WTC11 (cell line): ENCODE measurements around the gene LAS1L. TPM values are rescaled to one million over a fixed set of nuclear protein-coding genes. Genes with fewer than 3 reads are reported as not detected.
"Not testable (repeated sequence)": the region's sequence is repeated elsewhere in the genome, so short reads cannot be mapped to it uniquely, and the experiment has no call there.

Source experiments
- ATAC-seq: fragments of 200-7000 bp; cut with Tn5 transposase; 2 replicates; pipeline ENCODE4 v1.10.0; 2021; ENCODE audit warnings: mild to moderate bottlenecking, moderate library complexity
- CTCF ChIA-PET: fragments of 300-600 bp; sonication (Branson Sonifier 250); formaldehyde crosslinking; loops from one replicate; lab custom pipeline; 2021; ENCODE audit warnings: antibody characterized with exemption; lab: Charles Lee
- POLR2A ChIA-PET: fragments of 350-600 bp; sonication (Branson Sonifier 250); formaldehyde crosslinking; loops from one replicate; lab custom pipeline; 2021; ENCODE audit warnings: antibody characterized with exemption; lab: Charles Lee
- DNase-seq: peaks from one replicate; pipeline ENCODE4 v3.0.0; 2021; ENCODE audit warnings: low spot score
- H3K27ac Mint-ChIP-seq: 2 replicates; pipeline ENCODE4 v1.8.0; 2021; ENCODE audit warnings: mixed read lengths
- H3K27me3 Mint-ChIP-seq: 2 replicates; pipeline ENCODE4 v1.8.0; 2021; ENCODE audit warnings: low read depth, mild to moderate bottlenecking, moderate library complexity, mixed read lengths
- H3K36me3 Mint-ChIP-seq: 2 replicates; pipeline ENCODE4 v1.8.0; 2021; ENCODE audit warnings: mixed read lengths
- H3K4me1 Mint-ChIP-seq: 2 replicates; pipeline ENCODE4 v1.8.0; 2022; ENCODE audit warnings: mixed read lengths
- H3K4me3 Mint-ChIP-seq: 2 replicates; pipeline ENCODE4 v1.8.0; 2021; ENCODE audit warnings: mild to moderate bottlenecking, moderate library complexity, mixed read lengths
- H3K9me3 Mint-ChIP-seq: 2 replicates; pipeline ENCODE4 v1.8.0; 2021; ENCODE audit warnings: mixed read lengths
- ATF1 ChIP-seq: sonication (generic); formaldehyde crosslinking; IDR thresholded peaks from 2 replicates; pipeline ENCODE4 v1.8.1; 2023; ENCODE audit warnings: mild to moderate bottlenecking, moderate library complexity, missing genetic modification reagents
- CTCF ChIP-seq: fragments of 200-600 bp; IDR thresholded peaks from 2 replicates; pipeline ENCODE4 v1.8.0; 2022; ENCODE audit warnings: antibody characterized with exemption
- MLX ChIP-seq: sonication (generic); formaldehyde crosslinking; IDR thresholded peaks from 2 replicates; pipeline ENCODE4 v1.8.1; 2023; ENCODE audit warnings: mild to moderate bottlenecking, missing genetic modification reagents, moderate library complexity
- NFATC4 ChIP-seq: fragments of 250-450 bp; sonication (Bioruptor Pico); IDR thresholded peaks from 2 replicates; pipeline ENCODE4 v1.9.0; 2021; ENCODE audit warnings: mild to moderate bottlenecking
- PRDM15 ChIP-seq: sonication (generic); formaldehyde crosslinking; IDR thresholded peaks from 2 replicates; pipeline ENCODE4 v1.8.0; 2022; ENCODE audit warnings: missing genetic modification reagents
- STAT6 ChIP-seq: sonication (generic); formaldehyde crosslinking; conservative IDR thresholded peaks from 2 replicates; pipeline ENCODE4 v1.8.1; 2023; ENCODE audit warnings: mild to moderate bottlenecking, low read depth, missing genetic modification reagents, moderate library complexity
- TP53 ChIP-seq: sonication (generic); formaldehyde crosslinking; IDR thresholded peaks from 2 replicates; pipeline ENCODE4 v1.8.1; 2023; ENCODE audit warnings: mild to moderate bottlenecking, missing genetic modification reagents
- ZMAT4 ChIP-seq: fragments of 250-450 bp; sonication (Bioruptor Pico); IDR thresholded peaks from 2 replicates; pipeline ENCODE4 v1.9.0; 2021; ENCODE audit warnings: mild to moderate bottlenecking
- ZNF263 ChIP-seq: sonication (generic); formaldehyde crosslinking; IDR thresholded peaks from 2 replicates; pipeline ENCODE4 v1.8.1; 2022; ENCODE audit warnings: low read depth, mild to moderate bottlenecking, moderate library complexity, missing genetic modification reagents
- ZNF425 ChIP-seq: fragments of 250-450 bp; sonication (Bioruptor Pico); conservative IDR thresholded peaks from 2 replicates; pipeline ENCODE4 v1.9.0; 2021; ENCODE audit warnings: mild to moderate bottlenecking
- ZSCAN18 ChIP-seq: fragments of 250-450 bp; sonication (Bioruptor Pico); IDR thresholded peaks from 2 replicates; pipeline ENCODE4 v2.1.2; 2022; ENCODE audit warnings: mild to moderate bottlenecking, moderate library complexity
- total RNA-seq: library from RNA; stranded (reverse); gene quantifications from 3 replicates; pipeline ENCODE4 v1.2.3, GENCODE V29; 2021

LAS1L gene
- total RNA-seq, 1 experiment from 2014 or later, result 65.1 TPM

GRCh38 chrX:65524139-65524538 is 10.4 kb downstream of the LAS1L start (continued):
- no peak for TF ChIP-seq PRDM15 (CRISPR knock-in tag)
- TF ChIP-seq ZMAT4 (CRISPR knock-in tag), result no peak
- TF ChIP-seq MLX (CRISPR knock-in tag), result no peak
- no peak for TF ChIP-seq TP53
- TF ChIP-seq NFATC4, result no peak
- no peak for TF ChIP-seq ATF1 (CRISPR knock-in tag)
- no peak for TF ChIP-seq CTCF
- no peak for TF ChIP-seq ZNF425 (CRISPR knock-in tag)
- no peak for TF ChIP-seq ZNF263 (CRISPR knock-in tag)
- no peak for TF ChIP-seq ZSCAN18 (CRISPR knock-in tag)

GRCh38 chrX:65522739-65523372 is 11.7 kb downstream of the LAS1L start:
- no peaks in the 10 kb centered on the region for H3K9me3 Mint-ChIP-seq
- DNase-seq (no peak), ATAC-seq (no peak)
- H3K4me1 Mint-ChIP-seq, result no peaks in the 10 kb centered on the region
- H3K27ac Mint-ChIP-seq, result no peak overlapping the region
- TF ChIP-seq STAT6, result no peak
- CTCF ChIA-PET, result no interaction called here
- POLR2A ChIA-PET, result no interaction called here
- H3K36me3 Mint-ChIP-seq, result peaks cover 40% of the 10 kb centered on the region
- H3K4me3 Mint-ChIP-seq, result no peak overlapping the region
- no peaks in the 10 kb centered on the region for H3K27me3 Mint-ChIP-seq

GRCh38 chrX:65519530-65519929 is 15.1 kb downstream of the LAS1L start:
- DNase-seq, H3K27ac Mint-ChIP-seq, ATAC-seq, CTCF ChIA-PET, H3K4me3 Mint-ChIP-seq, H3K27me3 Mint-ChIP-seq, POLR2A ChIA-PET, H3K9me3 Mint-ChIP-seq, H3K4me1 Mint-ChIP-seq: not testable (repeated sequence)
- peaks cover 33% of the 10 kb centered on the region for H3K36me3 Mint-ChIP-seq

GRCh38 chrX:65518980-65519379 is 15.6 kb downstream of the LAS1L start:
- peaks cover 30% of the 10 kb centered on the region for H3K36me3 Mint-ChIP-seq
- H3K9me3 Mint-ChIP-seq, DNase-seq, ATAC-seq, H3K27me3 Mint-ChIP-seq, H3K4me3 Mint-ChIP-seq, H3K4me1 Mint-ChIP-seq, H3K27ac Mint-ChIP-seq, POLR2A ChIA-PET, CTCF ChIA-PET: not testable (repeated sequence)
